ENCODE results near the gene ARMH3. TPM values are rescaled to one million over a fixed set of nuclear protein-coding genes. Genes with fewer than 3 reads are reported as not detected.

The ARMH3 gene
- total RNA-seq, 2 experiments from 2014 or later, result 12.3 to 12.6 TPM

DNA sequence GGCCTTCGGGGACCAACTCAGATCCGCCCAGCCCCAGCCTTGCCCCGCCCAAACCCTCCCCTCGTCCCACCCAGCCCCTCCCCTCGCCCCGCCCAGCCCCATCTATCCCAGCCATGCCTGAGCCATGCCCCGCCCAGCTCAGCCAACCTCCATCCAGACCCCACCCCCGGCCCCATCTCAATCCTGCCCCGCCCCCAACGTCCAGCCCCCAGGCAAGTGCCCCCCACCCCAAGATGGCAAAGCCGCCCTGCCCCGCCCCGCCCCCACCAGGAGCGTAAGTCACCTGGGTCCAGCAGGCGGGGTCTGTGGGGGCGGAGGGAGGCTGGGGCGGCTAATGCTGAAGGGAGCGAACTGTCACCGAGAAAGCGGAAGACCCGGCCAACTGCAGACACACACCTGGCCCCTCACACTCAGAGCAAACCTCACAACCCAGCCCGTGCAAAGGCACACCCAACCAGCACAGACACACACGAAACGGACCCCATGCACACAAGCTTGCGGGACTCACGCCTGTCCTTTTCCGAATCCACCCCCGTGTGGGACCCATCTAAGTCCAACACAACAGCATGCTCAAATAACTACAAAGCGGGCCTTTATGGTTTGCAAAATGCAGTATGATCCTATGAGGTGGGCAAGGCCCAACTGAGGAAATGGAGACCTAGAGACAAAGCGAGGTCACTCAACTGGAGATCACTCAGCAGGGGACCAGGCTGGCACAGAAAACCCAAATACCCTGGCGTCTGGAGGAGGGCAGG is 226.2 kb downstream of the ARMH3 start:
- intact Hi-C loops (cut with micrococcal nuclease), result loop anchor here (1.0 kb wide), 1 partner anchor 11 kb away; the partner anchor contains the start of gene OGA
- Mint-ChIP-seq H3K27ac (peak overlapping the region; percentile 71), H3K27me3 (ENCODE audit: low read depth) (no peaks in the 10 kb centered on the region), H3K9me3 (no peaks in the 10 kb centered on the region), H3K4me3 (peak overlapping the region; percentile 72), H3K4me1 (ENCODE audit: low read depth) (peaks cover 43% of the 10 kb centered on the region), H3K36me3 (ENCODE audit: low read depth) (no peaks in the 10 kb centered on the region)
- peak; percentile 63 for DNase-seq
- CTCF ChIA-PET, result no interaction called here

DNA sequence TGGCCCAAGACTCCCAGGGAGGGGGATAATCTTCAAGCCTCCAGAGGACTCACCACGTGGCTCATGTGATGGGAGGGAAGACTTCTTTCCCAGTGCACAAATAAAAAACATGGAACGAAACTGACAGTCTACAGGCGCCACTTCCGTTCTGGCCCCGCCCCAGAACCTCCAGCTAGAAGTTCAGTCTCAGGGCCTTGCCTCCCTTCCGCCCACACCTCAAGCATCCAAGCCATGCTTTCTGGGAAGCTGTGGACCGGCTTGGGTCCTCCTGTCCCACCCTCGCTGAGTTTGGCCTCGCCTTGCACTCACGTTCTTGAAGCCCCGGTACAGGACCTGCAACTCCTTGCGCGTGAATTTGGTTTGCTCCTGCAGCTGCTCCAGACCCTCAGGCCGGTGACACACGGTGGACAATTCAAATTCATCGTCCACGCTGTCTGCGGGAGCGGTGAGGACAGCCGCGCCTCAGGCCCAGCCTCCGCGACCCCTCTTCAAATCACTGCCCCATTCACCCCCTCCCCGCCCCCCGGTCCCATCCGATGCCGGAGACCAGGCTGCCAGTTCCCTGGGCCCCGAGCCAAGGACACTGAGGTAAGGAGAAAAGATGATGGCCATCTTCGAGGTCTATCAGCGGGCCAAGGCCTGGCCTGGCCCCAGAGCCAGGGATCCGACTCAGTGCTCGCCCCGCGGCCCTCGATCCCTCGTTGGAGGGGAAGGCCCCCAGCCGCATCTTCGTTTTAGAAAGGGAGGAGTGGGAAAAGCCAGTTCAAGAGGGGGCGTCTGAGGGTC is 227.0 kb downstream of the ARMH3 start:
- H3K4me1 Mint-ChIP-seq (ENCODE audit: low read depth), result peaks cover 36% of the 10 kb centered on the region
- DNase-seq, result no peak
- CTCF ChIA-PET, result no interaction called here

DNA sequence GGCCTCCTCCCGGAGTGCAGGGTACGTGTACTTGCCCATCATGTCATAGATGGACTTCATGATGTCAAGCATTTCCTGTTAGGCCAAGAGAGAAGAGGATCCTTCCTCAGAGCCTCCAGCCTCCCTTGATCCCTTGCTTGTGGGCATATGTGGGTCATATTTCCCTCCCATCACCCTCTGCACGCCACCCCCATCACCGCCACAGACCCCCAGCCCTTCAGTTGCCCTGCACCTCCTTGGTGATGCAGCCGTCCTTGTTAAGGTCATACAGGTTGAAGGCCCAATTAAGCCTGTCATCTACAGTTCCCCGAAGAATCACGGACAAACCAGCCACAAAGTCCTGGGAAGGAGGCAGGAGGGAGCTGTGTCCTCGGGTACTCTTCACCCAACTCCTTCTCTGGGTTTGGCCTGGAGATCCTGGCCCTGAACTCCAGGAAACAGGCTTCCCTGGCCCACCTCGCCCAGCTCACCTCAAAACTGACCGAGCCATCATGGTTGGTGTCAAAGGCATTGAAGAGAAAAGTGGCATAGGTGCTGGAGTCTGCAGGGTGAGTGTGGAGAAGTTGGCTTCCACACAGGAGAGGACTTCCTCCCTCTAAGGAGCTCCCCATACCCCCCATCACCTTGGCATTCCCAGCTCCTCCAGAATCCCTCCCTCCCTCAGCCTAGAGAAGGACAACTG is 227.9 kb downstream of the ARMH3 start:
- Mint-ChIP-seq H3K4me1 (ENCODE audit: low read depth) (peaks cover 28% of the 10 kb centered on the region), H3K36me3 (ENCODE audit: low read depth) (no peaks in the 10 kb centered on the region), H3K27me3 (ENCODE audit: low read depth) (no peaks in the 10 kb centered on the region), H3K27ac (no peak overlapping the region), H3K4me3 (no peak overlapping the region), H3K9me3 (no peaks in the 10 kb centered on the region)
- CTCF ChIA-PET, result interaction anchor here (0.8 to 1.7 kb wide), 2 partner anchors 8 to 11 kb away, joined by 4 to 6 read pairs; no protein-coding TSS in a partner anchor
- intact Hi-C loops (cut with micrococcal nuclease), result no loop called here
- no peak for DNase-seq

More for the DNA sequence above, 227.0 kb downstream of the ARMH3 start:
- H3K9me3 Mint-ChIP-seq, result no peaks in the 10 kb centered on the region
- no peak overlapping the region for H3K4me3 Mint-ChIP-seq
- H3K27me3 Mint-ChIP-seq (ENCODE audit: low read depth), result no peaks in the 10 kb centered on the region
- H3K27ac Mint-ChIP-seq, result no peak overlapping the region
- intact Hi-C loops (cut with micrococcal nuclease), result no loop called here
- H3K36me3 Mint-ChIP-seq (ENCODE audit: low read depth), result no peaks in the 10 kb centered on the region

DNA sequence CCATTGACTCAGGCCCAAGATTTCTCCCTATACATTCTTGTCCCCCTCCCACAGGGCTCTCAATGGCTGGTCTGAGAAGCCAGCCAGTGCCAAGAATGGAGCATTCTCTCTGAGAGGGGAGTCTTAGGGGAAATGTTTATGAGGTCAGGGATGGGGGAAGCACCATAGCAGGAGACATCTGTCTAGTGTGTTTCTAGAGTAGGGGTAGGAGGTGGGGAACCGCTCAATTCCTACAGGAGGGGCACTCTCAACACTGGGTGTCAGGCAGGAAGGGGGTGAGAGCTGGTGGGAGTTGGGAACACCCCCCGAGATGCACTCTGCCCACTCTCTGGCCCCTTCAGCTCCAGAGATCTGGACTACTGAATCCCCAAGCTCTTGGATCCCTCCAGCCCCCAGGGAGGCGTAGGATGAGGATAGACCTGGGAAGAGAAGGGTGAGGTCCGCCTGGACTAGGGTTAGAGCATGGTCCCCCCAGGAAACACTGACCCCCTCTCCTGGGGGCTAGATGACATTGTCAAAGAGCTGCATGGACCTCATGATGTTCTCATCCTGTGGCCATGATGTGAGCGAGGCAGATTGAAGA is 229.0 kb downstream of the ARMH3 start:
- peaks cover 2% of the 10 kb centered on the region for H3K36me3 Mint-ChIP-seq (ENCODE audit: low read depth)
- intact Hi-C loops (cut with micrococcal nuclease), result no loop called here
- H3K27me3 Mint-ChIP-seq (ENCODE audit: low read depth), result no peaks in the 10 kb centered on the region
- no peak overlapping the region for H3K4me3 Mint-ChIP-seq
- CTCF ChIA-PET, result interaction anchor here (0.8 to 1.7 kb wide), 2 partner anchors 9 to 10 kb away, joined by 4 to 6 read pairs; no protein-coding TSS in a partner anchor
- H3K9me3 Mint-ChIP-seq, result no peaks in the 10 kb centered on the region
- no peak for DNase-seq
- H3K27ac Mint-ChIP-seq, result peak overlapping the region; percentile 16
- H3K4me1 Mint-ChIP-seq (ENCODE audit: low read depth), result peaks cover 23% of the 10 kb centered on the region

DNA sequence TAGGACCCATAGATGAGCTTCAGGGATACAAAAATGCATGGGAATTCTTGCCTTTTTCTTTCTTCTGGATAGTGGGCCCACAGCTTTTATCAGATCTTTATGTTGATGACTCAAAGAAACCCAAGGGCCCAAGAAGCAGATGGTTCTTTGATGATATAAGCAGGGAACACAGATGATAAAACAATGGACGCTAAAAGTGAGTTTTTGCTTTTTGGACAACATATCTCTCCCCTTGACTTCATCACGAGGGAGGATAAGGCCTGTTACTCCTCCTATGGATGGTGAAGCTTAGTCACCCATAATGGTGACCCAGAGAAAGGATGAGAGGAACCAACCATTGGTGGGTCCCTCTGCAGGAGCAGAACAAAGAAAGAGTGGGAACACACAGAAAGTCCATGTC is 231.2 kb downstream of the ARMH3 start:
- Mint-ChIP-seq H3K9me3 (no peaks in the 10 kb centered on the region), H3K27ac (no peak overlapping the region), H3K4me1 (ENCODE audit: low read depth) (peaks cover 9% of the 10 kb centered on the region), H3K27me3 (ENCODE audit: low read depth) (no peaks in the 10 kb centered on the region), H3K4me3 (no peak overlapping the region), H3K36me3 (ENCODE audit: low read depth) (peaks cover 2% of the 10 kb centered on the region)
- intact Hi-C loops (cut with micrococcal nuclease), result no loop called here
- CTCF ChIA-PET, result interaction anchor here (0.6 to 1.3 kb wide), 2 partner anchors 17 to 196 kb away, joined by 3 to 4 read pairs; no protein-coding TSS in a partner anchor
- DNase-seq, result no peak

DNA sequence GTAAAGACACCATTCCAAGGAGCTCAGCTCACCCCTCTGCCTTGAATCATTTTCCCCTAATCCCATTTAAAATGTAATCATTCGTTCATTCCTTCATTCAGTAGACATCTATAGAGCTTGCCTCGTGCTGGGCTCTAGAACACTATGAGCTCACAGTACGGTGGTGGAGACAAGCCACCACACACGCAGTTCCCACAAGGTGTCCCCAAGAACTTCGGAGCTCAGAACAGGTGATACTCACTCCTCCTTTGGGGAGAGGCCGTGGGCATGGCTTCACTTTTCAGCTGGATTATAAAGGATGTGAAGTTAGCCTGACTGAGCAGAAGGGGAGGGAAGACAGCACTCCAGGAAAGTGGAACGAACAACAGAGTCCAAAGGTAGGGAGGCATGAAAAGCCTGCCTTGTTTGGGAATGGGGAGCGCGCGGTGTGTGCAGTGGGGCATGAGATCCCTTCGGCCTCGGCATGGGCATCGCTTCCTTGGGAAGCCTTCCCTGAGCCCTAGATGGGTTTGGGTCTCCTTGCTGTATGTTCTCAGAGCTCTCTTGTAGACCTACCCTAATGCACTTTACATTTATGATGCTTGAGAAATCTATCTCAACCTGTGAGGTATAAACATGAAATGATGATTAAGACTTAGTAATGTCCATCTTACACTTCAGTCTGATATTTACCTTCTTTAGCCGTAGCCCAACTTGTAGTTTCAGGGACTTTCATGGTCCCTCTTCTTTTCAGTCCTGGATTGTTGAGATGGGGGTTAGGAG is 236.9 kb downstream of the ARMH3 start:
- intact Hi-C loops (cut with micrococcal nuclease), result loop anchor here (1.0 to 5.0 kb wide), 14 partner anchors 11 to 924 kb away; partner anchors contain the start of genes ACTR1A, ARMH3, BTRC and FBXL15
- Mint-ChIP-seq H3K9me3 (no peaks in the 10 kb centered on the region), H3K27me3 (ENCODE audit: low read depth) (no peaks in the 10 kb centered on the region), H3K36me3 (ENCODE audit: low read depth) (peaks cover 10% of the 10 kb centered on the region), H3K4me3 (peak overlapping the region; percentile 92), H3K27ac (peak overlapping the region; percentile 93), H3K4me1 (ENCODE audit: low read depth) (peaks cover 33% of the 10 kb centered on the region)
- no peak for DNase-seq
- CTCF ChIA-PET, result interaction anchor here (0.8 to 8.8 kb wide), 9 partner anchors 15 to 191 kb away, joined by 3 to 46 read pairs (median 4); no protein-coding TSS in a partner anchor

DNA sequence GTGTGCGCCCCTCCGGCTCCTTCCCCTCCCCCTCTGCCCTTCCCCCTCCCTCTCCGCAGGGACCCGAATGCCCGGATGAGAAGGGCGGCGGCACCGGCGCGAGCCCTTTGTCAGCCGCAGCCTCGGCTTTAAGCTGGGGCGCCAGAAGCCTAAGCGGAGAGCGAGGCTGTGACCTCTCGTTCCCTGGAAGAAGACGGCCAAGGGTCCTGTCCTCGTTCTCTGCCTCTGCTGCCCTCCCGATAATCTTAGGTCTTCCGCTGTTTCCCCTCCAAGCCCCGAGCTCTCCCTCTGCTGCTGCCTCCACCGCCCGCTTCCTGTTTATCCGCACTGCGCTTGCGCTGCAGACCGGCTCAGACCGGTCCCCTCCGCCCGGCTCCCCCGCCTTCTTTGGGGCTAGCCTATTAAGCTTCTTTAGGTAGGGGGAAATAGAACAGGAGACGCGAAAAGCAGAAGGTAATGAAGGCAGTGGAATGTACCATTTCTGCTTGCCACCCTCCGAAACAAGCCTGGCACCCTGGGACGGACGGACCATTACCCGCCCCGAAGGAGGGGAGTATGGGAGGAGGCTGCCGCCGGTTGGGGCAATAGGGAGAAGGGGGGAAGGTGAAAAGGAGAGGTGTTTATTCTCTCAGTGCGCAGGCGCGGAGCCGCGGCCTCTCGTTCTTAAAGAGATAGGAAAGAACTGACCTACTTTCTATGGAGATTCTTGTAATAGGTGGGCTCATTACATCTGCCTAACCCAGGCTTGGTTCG is 237.7 kb downstream of the ARMH3 start, which contains the start of gene OGA:
Gene OGA (minus strand): TSS at position 326 of the 753 bp plus-strand sequence. CDS start 422 bp downstream, outside the sequence.
- H3K4me3 Mint-ChIP-seq, result peak within 1 kb of the TSS; percentile 92
- H3K27ac Mint-ChIP-seq, result peak within 1 kb of the TSS; percentile 93
- peak; percentile 99 for DNase-seq
- CTCF ChIA-PET, result interaction anchor here (0.6 to 8.8 kb wide), 10 partner anchors 16 to 192 kb away, joined by 3 to 46 read pairs (median 5); no protein-coding TSS in a partner anchor
- peaks cover 40% of the 10 kb centered on the region for H3K4me1 Mint-ChIP-seq (ENCODE audit: low read depth)
- no peaks in the 10 kb centered on the region for H3K9me3 Mint-ChIP-seq
- no peaks in the 10 kb centered on the region for H3K27me3 Mint-ChIP-seq (ENCODE audit: low read depth)
- H3K36me3 Mint-ChIP-seq (ENCODE audit: low read depth), result peaks cover 13% of the 10 kb centered on the region
- intact Hi-C loops (cut with micrococcal nuclease), result loop anchor here (1.0 to 5.0 kb wide), 14 partner anchors 12 to 925 kb away; partner anchors contain the start of genes ACTR1A, ARMH3, BTRC and FBXL15

DNA sequence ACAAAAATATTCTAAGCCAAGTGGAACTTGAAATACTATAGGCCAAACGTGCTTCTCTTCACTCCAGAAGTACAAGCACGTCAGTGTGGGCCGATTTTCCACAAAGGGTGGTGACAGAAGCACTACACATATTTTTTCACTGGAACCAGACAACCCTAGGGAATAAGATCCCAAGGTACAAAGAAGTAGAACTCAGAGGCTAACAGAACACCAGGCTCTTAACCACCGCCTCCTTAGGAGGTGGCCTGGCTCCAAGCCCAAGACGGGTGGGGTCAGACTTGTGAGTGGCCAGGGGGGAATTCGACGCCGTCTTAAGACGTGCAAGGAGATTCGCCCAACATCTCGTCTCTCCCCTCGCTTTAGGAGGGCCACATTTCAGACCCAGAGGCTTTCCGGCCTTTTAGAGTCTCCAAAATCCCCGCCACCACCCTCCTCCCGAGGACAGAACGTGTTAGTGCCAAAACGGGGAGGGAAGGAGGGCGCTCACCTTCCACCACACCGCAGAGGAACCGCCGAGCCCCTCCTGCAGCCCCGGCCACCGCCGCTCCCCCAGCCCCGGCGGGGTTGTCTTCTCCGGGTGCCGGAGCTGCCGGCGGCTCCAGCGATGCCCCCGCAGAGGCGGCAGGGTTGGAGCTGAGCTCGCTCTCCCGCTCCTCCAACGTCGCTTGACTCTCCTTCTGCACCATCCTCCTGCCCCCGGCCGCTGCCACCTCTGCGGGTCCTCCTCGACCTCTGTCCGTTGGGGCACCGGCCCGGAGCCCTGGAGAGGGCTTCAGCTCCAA is 238.4 kb downstream of the ARMH3 start:
- Mint-ChIP-seq H3K4me3 (peak overlapping the region; percentile 92), H3K27ac (peak overlapping the region; percentile 93), H3K4me1 (ENCODE audit: low read depth) (peaks cover 45% of the 10 kb centered on the region), H3K27me3 (ENCODE audit: low read depth) (no peaks in the 10 kb centered on the region), H3K36me3 (ENCODE audit: low read depth) (peaks cover 14% of the 10 kb centered on the region), H3K9me3 (no peaks in the 10 kb centered on the region)
- CTCF ChIA-PET, result interaction anchor here (0.6 to 8.8 kb wide), 7 partner anchors 10 to 187 kb away, joined by 3 to 46 read pairs (median 4); no protein-coding TSS in a partner anchor
- intact Hi-C loops (cut with micrococcal nuclease), result loop anchor here (1.0 to 5.0 kb wide), 14 partner anchors 13 to 926 kb away; partner anchors contain the start of genes ACTR1A, ARMH3, BTRC and FBXL15
- peak; percentile 58 for DNase-seq

DNA sequence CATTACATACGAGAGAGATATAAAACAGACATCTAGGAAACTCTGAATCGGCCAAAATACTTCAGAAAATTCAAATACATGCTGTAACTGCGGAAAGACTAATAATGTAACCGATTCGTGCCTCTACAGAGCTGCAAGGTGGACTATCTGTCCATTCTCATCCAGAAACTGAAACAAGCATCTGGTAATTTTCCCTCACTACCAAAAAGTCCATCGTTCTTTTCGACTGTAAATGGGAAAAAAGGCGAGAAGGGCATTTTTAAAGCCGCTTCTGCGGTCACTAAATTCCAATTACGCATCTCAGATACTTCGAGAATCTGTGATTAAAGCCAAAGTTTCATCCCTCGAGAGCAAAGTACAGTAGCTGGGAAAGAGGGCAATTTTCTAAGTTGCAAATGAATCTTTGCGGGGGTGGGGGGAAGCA is 239.0 kb downstream of the ARMH3 start:
- intact Hi-C loops (cut with micrococcal nuclease), result loop anchor here (1.0 to 5.0 kb wide), 2 partner anchors 114 to 605 kb away; partner anchors contain the start of gene FBXL15
- CTCF ChIA-PET, result interaction anchor here (0.7 to 8.8 kb wide), 5 partner anchors 11 to 36 kb away, joined by 3 to 46 read pairs (median 4); no protein-coding TSS in a partner anchor
- no peak for DNase-seq
- Mint-ChIP-seq H3K9me3 (no peaks in the 10 kb centered on the region), H3K27ac (peak overlapping the region; percentile 93), H3K27me3 (ENCODE audit: low read depth) (no peaks in the 10 kb centered on the region), H3K4me3 (peak overlapping the region; percentile 92), H3K36me3 (ENCODE audit: low read depth) (peaks cover 13% of the 10 kb centered on the region), H3K4me1 (ENCODE audit: low read depth) (peaks cover 47% of the 10 kb centered on the region)

All from activated naive CD4-positive, alpha-beta T cell treated with anti-CD3 and anti-CD28 coated beads for 36 hours (primary cell).